ENCODE results near the gene PTCD2.
A peak's percentile ranks its signal among the peaks of the same experiment; 100 is the strongest.
"Not testable (repeated sequence)": the region's sequence is repeated elsewhere in the genome, so short reads cannot be mapped to it uniquely, and the experiment has no call there.

The PTCD2 gene

DNA sequence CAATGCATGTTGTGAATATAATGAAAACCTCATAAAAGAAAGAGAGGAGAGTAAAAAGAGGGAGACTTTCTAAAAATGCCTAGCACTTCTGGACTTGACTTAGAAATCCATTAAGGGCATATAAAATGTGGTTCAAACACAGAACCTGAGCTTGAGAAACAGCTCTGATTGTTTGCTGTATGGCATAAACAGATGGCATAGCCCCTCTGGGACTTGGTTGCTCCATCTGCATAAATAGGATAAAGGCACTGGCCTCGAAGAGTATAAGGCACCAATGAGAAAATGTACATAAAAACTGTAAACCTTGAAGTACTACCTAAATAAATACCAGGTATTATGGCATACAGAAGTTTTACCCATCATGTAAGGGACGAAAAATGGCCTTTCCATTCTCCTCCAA is 23.9 kb upstream of the PTCD2 start:
- no peak for DNase-seq (ENCODE audit: low spot score)

GRCh38 chr5:72298136-72298535 is 22.0 kb upstream of the PTCD2 start:
- DNase-seq (ENCODE audit: low spot score): not testable (repeated sequence)

GRCh38 chr5:72298711-72299110 is 21.5 kb upstream of the PTCD2 start:
- DNase-seq (ENCODE audit: low spot score): no peak

GRCh38 chr5:72300590-72301339 is 19.4 kb upstream of the PTCD2 start:
- no peak for DNase-seq (ENCODE audit: low spot score)

DNA sequence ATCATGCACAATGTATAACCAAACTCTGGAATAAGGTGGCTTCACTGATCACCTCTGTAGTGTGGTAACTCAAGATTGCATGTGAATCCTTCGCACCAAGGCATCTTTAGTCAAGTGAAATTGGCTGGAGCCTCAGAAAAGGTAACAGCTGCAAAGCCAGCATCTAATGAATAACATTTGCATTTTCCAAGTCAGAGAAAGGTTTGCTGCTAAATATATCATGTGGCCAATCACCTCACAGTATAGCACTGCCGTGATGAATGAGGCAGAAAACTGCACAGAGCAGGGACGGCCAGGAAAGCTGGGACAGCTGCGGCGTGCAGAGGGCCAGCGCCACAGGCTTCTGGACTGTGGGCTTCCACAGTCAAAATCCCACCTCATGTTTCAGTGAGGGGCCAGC is 18.6 kb upstream of the PTCD2 start:
- no peak for DNase-seq (ENCODE audit: low spot score)

DNA sequence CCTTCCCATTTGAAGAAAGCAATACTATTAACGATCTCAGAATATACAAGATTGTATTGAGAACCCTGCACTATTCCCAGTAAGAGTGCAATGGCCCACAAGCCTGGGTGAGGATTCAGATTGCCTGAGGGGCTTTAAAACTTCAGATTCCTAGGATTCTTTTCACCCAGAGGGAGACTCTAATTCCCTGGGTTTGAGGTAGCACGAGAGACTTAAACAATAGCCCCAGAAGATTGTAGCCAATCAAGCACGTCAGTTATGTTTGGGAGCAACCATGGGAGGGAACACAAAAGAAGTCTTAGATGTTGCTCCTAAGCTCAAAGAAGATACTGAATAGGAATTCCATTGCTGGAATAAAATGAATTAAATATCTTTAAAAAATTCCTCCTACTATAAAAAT is 18.0 kb upstream of the PTCD2 start:
- peak; percentile 42 for DNase-seq (ENCODE audit: low spot score)

- DNase-seq (ENCODE audit: low spot score): no peak
These were observed 14.7 kb upstream of the PTCD2 start for GRCh38 chr5:72305194-72306142.

DNA sequence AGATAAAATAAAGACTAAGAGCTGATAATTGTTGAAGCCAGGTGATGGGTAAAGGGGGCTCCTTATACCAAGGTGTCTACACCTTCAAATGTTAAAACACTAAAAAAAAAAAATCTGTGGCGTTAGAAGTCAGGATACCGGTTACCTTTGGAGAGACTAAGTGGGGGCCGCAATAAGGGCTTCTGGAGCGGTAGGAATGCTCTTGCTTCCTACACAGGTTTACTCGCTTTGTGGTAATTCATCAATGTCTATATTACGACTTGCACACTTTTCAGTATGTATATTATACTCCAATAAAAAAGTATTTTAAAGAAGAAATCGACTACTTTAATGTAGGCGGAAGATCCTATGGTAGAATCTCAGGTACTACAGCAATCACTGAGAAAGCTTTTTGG is 12.6 kb upstream of the PTCD2 start:
- no peak for DNase-seq (ENCODE audit: low spot score)

DNA sequence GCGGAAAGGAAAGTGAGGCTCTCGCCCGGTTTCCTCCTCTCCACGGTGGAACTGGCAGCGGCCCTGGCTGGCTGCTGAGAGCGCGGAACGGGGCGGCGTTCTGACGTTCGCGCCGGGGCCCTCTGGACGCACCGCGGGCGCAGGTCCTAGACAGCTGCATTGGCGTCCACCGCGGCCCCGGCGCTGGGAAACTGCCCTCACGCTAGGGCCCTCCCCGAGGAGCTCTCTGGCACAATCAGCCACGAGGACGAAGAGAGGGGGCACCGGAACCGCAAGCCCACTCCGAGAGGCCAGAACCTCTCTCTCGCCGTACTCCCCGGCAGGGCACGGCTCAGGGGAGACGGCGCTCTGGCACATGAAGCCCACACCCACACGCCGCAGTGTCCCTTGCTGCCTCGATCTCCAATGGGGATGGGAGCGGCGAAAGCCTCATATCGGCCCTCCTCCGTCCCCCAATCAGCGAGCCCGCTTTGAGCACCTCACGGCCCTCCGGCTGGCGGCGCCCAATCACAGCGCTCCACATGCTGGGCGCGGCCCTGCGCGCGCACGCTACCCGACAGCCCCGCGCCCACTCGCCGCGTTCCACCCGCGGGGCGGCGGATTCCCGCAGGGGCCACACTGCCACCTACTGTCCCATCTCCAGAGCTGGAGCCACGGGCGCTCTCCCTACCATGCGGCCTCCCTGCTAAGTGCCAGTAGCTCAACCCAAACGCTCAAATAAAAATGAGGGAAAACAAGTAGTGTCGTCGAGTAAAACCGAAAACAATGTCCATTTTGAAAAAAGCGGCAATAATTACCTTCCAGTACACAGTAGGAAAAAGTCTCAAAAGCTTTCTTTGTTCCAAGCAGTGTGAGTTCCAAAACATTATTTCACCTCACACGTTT is 12.0 kb upstream of the PTCD2 start:
- peak; percentile 97 for DNase-seq (ENCODE audit: low spot score)

GRCh38 chr5:72308853-72309191 is 11.4 kb upstream of the PTCD2 start:
- DNase-seq (ENCODE audit: low spot score): no peak

GRCh38 chr5:72313141-72313540 is 7.0 kb upstream of the PTCD2 start:
- DNase-seq (ENCODE audit: low spot score): no peak

DNA sequence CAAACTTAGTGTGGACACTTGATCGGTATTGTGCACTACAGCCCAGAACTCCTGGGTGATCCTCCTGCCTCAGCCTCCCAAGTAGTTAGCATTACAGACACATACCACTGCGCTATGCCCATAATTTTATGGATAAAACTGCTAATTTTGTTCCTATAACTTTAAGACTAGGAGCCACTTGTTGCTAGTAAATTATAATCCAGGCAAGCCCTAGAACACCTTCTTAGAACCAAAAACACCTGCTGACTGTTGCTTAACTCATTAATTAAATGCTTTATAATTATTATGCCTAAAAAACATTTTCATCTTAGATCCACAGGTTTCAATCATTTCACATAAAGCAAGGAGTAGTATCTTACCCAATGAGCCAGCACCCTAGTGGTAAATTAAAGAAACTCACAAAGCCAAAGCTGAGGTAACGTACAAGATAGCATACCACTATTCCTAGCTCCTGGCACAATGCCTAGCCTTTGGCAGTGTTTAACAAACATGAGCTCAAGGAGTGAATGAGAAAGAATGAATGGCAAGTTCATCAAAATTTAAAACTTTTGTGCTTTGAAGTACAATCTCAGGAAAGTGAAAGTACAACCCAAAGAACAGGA is 5.5 kb upstream of the PTCD2 start:
- no peak for DNase-seq (ENCODE audit: low spot score)

DNA sequence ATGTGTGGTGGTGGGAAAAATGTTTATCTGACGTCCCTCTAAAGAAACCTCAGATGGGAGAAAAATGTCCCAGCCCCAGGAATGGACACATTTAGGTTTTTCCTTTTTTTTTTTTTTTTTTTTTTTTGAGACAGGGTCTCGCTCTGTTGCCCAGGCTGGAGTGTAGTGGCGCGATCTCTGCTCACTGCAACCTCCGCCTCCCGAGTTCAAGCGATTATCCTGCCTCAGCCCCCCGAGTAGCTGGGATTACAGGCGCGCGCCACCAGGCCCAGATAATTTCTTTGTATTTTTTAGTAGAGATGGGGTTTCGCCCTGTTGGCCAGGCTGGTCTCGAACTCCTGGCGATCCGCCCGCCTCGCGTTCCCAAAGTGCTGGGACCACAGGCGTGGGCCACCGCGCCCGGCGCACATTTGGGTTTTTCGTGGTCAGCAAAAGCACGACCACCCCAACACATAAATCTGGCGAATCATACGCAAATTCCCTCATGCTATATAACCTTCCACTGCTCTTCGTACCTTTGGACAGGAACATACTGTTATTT is 668 bp upstream of the PTCD2 start:
- not testable (repeated sequence) for DNase-seq (ENCODE audit: low spot score)

GRCh38 chr5:72324189-72324825 is 4.1 kb downstream of the PTCD2 start:
- DNase-seq (ENCODE audit: low spot score): no peak

GRCh38 chr5:72325566-72326305 is 5.6 kb downstream of the PTCD2 start:
- DNase-seq (ENCODE audit: low spot score): no peak

GRCh38 chr5:72326306-72326649 is 6.1 kb downstream of the PTCD2 start:
- DNase-seq (ENCODE audit: low spot score): no peak

DNA sequence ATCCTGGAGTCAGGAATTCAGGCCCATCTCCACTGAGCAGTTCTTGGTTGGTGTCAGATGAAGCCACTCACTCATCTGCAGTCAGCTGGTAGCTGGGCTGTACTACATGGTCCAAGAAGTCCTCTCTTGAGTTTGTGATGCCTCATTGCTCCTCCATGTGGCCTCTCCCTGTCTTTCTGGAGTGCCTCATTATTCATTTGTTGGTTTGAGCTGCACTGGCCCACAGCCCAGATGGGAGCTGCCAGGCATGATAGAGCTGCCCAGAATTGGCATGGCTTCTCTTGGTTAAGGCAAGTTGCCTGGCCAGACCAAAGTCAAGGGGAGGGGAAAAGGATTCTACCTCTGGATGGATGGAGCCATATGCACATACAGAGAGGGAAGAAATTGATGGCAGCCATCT is 8.0 kb downstream of the PTCD2 start:
- DNase-seq (ENCODE audit: low spot score): peak; percentile 16

DNA sequence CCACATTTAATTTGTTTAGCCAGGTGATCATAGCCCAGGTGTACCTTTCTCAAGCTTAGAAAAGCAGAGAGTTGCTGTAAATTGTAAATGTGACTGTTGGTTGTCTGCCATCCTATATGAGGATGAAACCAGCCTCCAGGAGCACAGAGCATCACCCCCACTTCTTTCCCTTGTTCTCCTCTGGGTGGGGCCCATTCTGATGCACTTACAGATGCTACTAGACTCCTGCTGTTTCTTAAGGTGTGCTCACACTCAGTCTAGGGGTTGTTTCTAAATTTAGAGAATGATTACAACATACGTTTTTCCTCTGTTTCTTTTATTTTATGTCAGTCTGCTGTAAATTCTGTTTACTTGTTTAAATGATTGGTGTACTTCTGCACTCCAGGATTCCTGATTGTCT is 10.5 kb downstream of the PTCD2 start:
- DNase-seq (ENCODE audit: low spot score): no peak

DNA sequence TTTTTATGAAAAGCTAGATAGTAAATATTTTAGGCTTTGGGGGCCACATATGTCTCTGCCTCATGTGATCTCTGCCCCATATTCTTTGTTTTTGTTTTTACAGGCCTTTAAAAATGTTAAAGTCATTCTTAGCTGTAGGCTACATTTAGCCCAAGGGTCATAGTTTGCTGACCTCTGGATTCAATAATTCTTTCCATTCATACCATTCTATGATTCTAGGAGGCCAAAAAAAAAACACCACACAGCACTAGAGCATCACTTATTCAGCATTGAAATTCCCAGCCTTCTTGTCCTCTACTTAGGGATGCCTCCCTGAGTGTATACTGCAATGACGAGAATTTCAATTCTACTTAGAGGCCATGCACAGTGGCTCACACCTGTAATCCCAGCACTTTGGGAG is 17.0 kb downstream of the PTCD2 start:
- DNase-seq (ENCODE audit: low spot score): no peak

DNA sequence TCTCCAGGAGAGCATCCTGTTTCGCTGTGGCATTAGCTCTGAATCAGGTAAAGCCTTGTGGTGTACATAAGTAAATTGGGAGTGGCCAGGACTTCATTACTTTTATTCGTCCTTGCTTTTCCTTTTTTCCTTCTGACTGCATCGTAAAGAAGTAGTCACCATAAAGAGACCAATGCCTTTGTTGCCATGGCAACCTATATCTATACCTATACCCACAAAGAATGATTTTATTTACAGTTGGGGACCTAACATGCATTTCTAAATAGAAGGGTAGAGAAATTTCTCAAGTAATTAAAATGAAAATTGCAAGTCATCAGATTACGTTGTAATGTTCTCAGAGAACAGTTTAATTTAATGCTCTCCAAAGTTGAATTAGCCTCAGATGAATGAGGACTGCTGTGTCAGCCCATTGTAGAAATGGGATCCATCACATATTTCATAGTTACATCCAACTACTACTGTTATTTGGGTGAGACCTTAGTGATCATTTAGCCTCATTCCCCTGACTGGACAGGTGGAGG is 18.6 kb downstream of the PTCD2 start:
- DNase-seq (ENCODE audit: low spot score): no peak
